ENCODE results near the gene GPR37L1. TPM values are rescaled to one million over a fixed set of nuclear protein-coding genes. Genes with fewer than 3 reads are reported as not detected.

GPR37L1 gene
- total RNA-seq, 1 experiment from 2014 or later: not detected

DNA sequence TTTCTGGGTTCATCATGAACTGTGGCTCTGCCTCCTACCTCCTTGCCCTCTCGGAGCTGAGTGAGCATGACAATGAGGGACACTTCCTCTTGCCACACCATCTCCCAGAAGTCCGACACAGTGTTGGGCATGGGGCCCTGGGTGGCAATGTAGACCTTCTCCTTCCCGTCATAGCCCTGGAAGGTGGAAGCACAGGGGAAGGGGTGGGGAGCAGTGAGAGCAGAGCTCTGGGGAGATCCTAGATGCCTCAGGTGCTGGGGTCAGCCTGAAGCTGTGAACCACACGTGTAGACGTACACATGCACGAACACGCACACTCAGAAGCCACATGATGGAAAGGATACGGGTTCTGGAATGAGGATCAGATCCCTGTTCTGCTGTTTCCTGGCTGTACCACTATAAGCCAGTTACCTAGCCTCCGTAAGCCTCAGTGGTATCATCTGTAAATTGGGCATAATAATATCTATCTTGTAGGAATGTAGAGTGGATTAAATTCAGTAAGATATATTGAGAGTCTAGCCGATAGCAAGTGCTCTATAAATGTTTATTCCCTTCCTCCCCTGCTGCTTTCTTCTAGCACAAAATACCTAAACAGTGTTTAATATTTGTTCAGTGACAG is 31.5 kb downstream of the GPR37L1 start:
- no peak for DNase-seq (ENCODE audit: low read depth)

DNA sequence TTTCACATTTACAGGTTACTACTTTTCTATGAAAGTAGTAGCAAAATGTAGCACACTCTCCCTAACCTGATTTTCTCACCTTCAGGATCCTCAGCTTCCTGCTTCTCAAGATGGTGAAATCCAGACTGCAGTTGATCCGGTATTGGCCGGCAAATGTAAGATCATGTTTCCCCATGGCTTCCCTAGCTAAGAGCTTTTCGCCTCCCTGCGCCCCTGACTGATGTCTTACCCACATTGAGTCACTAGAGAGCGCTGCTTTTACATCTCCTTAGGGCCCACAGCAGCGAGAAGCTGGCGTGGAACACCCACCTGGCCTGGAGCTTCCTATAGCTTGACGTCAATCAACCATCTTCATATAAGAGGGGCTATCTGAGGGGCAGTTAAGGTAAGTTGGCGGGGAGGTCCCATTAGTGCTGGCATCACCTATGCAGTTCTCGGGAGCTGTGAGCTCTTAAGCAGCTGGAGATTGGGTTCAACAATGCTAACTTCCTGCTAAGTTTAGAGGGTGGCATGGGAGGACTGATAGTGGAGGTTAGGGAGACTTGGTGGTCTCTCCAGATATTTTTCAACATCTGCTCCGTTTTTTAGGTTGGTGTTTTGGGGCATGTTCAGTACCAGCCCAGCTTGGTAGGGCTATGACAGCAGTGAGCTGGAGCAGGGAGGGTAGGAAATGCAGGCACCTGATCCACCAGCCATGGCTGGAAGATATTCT is 32.2 kb downstream of the GPR37L1 start:
- peak; percentile 40 for DNase-seq (ENCODE audit: low read depth)

DNA sequence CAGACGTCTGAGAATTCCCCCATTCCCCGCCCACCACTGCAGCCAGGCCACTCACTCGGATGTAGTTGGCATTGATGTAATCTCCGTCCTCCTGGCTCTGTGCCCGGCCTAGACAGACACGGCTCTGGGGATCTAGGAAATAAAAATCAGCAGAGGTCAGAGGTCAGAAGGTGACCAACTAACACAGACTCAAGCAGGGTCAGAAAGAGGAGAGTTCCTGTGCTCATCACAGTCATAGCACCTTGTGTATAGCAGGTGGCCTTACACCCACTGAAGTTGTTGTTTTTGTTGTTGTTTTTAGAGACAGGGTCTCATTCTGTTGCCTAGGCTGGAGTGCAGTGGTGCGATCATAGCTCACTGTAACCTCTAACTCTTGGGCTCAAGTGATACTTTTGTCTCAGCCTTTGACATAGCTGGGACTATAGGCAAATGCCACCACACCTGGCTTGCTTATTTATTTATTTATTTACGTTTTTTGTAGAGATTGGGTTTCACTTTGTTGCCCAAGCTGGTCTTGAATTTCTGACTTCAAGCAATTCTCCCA is 32.8 kb downstream of the GPR37L1 start:
- DNase-seq (ENCODE audit: low read depth): peak; percentile 19

GRCh38 chr1:202156590-202156989 is 33.9 kb downstream of the GPR37L1 start:
- no peak for DNase-seq (ENCODE audit: low read depth)

DNA sequence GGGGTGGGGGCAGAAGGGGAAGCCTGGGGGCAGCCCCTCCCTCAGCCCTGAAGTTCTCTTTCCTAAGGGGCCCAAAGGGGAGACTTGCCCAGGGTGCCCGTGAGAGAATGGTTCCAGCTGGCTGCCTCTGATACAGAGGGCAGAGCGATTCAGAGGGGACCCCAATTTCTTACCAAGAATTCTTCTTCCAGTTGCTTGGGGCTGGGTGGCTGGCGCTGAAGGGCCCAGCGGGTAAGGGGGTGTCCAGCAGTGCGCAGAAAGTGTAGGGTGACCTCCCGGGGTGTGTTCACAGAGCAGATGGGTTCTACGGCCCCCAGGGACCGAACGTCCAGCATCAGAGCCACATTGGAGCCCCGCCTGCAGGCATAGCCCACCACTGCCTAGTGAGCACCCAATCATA is 35.2 kb downstream of the GPR37L1 start:
- DNase-seq (ENCODE audit: low read depth): no peak

DNA sequence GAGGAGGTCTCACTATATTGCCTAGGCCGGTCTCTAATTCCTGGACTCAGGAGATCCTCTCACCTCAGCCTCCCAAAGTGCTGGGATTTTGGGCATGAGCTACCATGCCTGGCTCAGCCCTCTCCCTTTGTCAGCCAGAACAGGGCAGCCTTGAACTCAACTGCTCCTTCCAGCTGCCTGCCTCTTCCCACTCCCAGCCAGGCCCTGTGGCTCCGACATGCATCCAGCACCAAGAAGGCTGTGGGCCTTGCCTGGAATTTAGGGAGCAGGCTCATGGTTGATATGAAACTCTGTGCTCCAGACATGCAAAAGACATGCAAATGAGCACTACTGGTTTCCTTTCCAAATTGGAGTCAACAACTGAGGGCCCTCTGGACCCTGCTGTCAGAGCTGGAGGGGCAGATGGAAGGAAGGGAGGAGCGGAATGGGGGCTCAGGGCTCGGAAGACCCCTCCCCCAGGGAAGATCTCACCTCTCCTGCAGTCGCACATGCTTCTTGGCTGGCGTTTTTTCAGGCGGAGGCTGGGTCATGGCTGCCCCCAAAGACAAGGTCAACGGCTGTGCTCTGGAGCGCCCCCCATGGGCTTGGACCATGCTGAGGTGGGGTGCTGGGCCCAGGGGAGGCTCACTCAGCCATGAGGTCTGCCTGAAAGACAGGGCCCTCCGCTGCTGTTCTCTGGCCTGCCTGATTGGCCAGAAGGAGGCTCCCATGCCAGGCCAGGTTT is 36.3 kb downstream of the GPR37L1 start:
- no peak for DNase-seq (ENCODE audit: low read depth)

- DNase-seq (ENCODE audit: low read depth): no peak
Measured at GRCh38 chr1:202159534-202160371, 37.0 kb downstream of the GPR37L1 start.

- no peak for DNase-seq (ENCODE audit: low read depth)
Measured at GRCh38 chr1:202160377-202160940, 37.7 kb downstream of the GPR37L1 start, which contains the start of gene PTPN7. Gene PTPN7 (minus strand): TSS chr1:202160602. CDS start chr1:202159402, 1,200 bp downstream.

DNA sequence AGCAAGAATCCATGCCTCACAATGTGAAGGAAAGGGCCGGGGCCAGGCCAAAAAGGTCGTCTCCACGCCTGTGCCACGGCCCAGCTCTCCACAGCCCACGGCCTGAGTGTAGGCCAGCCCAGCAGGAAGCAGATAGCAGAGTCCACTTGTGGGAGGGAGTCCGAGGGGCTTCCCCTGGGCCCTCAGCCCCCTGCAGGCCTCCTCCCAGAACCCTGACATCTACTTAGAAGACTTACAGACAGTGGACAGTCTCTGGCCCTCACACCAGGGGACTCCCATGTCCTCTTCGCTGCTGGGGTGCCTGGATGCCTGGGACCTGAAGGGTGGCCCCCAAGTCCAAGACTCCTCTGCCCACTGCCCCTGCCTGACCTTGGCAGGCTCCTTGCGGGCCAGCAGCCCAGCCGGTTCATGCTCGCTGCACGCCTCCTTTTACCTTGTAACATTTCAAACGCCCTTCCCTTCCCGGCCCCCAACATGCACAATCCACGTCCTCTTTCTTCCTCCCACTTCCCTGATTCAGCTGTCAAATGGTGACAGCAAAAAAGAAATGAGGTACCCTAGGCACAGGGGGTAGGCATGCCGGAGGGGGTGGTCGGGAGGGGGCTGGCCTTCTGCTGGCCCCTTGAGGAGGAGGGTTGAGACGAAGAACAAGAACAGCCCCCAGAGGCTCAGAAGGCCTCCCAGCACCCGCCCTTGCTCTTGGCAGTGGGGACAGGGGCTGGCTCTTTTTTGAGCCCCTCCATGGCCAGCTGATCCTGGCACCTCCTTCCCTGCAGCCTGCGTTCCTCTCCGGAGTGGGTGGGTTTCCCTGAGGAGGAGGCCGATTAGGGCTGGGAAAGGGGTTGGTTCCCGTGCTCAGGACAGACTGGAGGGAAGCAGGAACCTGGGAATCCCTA is 38.7 kb downstream of the GPR37L1 start:
- DNase-seq (ENCODE audit: low read depth): no peak

DNA sequence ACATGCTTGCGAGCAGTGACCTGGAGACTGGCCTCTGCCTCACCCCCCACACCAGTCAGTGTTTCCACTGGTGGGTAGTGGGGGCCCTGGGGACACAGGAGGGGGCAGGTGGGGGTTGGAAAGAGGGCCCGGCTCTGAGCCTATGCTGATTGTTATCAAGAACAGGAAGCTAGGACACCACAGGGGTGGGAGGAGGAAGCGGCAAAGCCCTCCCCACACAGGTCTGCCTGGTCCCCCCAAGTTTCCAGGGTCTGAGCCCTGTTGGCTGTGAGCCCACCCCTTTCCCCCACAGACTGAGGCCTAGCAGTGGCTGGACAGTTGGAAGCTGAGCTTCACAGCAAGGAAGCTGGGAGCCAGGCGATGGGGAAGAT is 39.3 kb downstream of the GPR37L1 start:
- no peak for DNase-seq (ENCODE audit: low read depth)

- DNase-seq (ENCODE audit: low read depth): no peak
Measured at GRCh38 chr1:202162418-202163280, 39.9 kb downstream of the GPR37L1 start.

- no peak for DNase-seq (ENCODE audit: low read depth)
Measured at GRCh38 chr1:202163281-202164270, 40.9 kb downstream of the GPR37L1 start.

DNA sequence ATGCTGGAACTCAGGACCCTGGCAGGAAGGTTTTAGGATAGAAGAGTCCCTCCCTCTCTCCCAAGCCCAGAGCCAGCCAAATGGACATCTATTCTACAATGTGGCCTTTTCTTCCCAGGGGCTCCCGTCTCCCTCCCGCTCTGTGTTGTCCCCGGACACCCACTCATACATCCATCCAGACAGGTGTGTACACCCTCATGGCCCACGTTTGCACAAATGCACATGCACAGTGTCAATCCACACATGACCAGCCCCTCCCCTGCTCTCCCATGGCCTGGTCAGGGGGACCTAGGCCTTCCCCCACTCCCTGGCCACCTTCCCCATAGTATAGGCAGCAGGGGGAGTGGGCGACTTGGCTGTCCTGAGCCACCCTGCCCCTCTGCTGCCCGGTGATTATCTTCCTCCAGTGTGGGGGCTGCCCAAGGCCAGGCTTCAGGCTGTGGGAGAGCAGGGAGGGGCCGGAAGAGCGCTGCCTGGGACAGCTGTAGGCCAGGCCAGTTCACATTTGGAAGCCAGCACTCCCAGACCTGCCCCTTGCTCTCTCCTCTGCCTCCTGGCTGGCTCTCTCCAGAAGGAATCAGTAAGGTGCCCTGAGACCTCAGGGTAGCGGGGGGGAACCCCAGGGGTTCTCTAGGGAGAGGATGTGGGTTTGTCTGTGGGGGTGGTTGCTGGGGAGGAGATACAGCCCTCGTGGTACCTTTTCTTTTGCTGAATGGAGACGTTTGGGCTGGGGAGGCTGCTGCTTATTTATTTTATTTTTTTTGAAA is 41.7 kb downstream of the GPR37L1 start:
- DNase-seq (ENCODE audit: low read depth): no peak

DNA sequence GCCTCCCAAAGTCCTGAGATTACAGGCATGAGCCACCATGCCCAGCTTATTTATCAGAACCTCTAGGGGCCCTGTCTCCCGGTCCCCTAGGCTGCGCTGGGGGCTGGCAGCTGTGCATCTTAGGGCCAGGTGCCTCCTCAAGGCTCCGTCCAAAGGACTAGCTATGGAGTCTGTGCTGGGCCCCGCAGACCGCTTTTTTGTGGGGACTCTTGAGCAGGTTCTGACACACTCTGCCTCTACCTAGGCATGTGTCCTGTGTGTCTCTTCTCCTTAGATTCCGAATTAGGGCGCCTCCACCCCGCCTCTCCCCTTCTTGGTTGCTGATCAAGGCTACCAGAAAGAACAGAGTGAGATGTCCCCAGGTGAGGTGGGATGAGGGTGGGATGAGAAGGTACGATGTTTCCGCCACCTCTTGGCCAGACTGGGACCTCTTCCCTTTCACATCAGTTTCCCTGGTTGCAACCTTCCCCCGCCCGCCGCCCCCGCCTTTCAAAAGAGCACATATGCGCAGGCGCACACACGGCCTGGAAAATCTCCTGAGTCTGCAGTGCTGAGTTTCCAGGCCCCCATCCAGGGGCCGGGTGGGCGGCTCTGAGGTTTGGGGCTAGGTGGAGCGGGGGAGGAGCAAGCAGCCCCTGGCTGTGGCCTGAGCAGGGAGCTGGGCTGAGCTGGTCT is 42.7 kb downstream of the GPR37L1 start:
- no peak for DNase-seq (ENCODE audit: low read depth)

DNA sequence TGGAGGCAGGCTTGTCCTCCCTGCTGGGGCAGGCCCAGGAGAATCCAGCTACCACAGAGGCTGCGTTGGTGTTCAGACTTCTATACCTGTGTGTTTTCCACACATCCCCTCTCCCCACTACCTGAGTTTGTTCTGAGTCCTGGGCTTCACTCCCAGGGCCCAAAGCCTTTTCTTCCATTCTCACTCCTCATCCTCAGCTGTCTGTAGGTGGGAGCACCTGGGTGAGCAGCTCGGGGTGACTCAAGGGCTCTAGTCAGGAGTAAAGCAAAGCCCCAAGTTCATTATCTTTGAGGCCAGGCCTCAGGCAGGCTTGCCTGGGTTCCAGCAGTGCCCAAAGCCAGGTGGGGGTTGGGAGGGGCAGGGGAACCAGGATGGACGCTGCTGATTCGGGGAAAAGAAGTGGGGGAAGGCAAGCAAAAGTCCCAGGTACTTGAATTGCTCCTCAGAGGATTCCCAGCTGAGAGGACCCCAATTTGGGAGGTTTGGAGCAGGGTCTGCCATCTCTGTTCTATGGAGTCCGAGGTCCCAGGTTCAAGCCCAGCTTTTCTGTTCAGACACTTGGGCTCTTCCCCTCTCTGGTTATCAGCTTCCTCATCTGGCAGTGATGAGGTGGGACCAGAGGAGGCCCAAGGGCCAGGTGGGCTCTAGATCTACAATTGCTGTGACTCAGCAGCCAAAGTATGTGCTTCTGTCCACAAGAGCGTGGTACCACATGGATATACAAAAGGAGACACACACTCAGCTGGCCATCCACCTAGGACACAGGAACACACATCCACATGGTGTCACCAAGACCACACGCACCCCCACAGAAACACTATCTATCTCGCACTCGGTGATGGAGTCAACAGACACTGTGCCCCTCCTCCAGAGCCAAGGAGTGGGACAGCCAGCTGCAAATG is 43.5 kb downstream of the GPR37L1 start:
- DNase-seq (ENCODE audit: low read depth): no peak
